Measurements from ENCODE around the gene NTM. TPM values are rescaled to one million over a fixed set of nuclear protein-coding genes. Genes with fewer than 3 reads are reported as not detected.

NTM gene
- total RNA-seq, 2 donors from 2014 or later, result not detected

GRCh38 chr11:131546218-131546895 lies 175.9 kb downstream of the NTM start:
- ATAC-seq, result no peak

GRCh38 chr11:131549099-131549498 lies 178.7 kb downstream of the NTM start:
- H3K27ac Mint-ChIP-seq, result no peak overlapping the region
- no peaks in the 10 kb centered on the region for H3K9me3 ChIP-seq (ENCODE audit: control insufficient read depth, low read length, poor library complexity, severe bottlenecking)
- no peak for ATAC-seq
- H3K36me3 Mint-ChIP-seq (ENCODE audit: low read depth), result no peaks in the 10 kb centered on the region
- peaks cover 5% of the 10 kb centered on the region for H3K27me3 Mint-ChIP-seq
- H3K4me3 Mint-ChIP-seq, result no peak overlapping the region
- no peaks in the 10 kb centered on the region for H3K4me1 Mint-ChIP-seq
- no peak for DNase-seq

More at GRCh38 chr11:131546218-131546895, 175.9 kb downstream of the NTM start:
- DNase-seq, result no peak
- no peaks in the 10 kb centered on the region for H3K9me3 ChIP-seq (ENCODE audit: control insufficient read depth, low read length, poor library complexity, severe bottlenecking)
- Mint-ChIP-seq H3K36me3 (ENCODE audit: low read depth) (no peaks in the 10 kb centered on the region), H3K4me1 (no peaks in the 10 kb centered on the region), H3K27me3 (peaks cover 5% of the 10 kb centered on the region), H3K27ac (no peak overlapping the region), H3K4me3 (no peak overlapping the region)

- no peak overlapping the region for H3K4me3 Mint-ChIP-seq
- DNase-seq (no peak), ATAC-seq (no peak)
- H3K36me3 Mint-ChIP-seq (ENCODE audit: low read depth), result no peaks in the 10 kb centered on the region
- no peak overlapping the region for H3K27ac Mint-ChIP-seq
- H3K27me3 Mint-ChIP-seq, result peaks cover 5% of the 10 kb centered on the region
- H3K9me3 ChIP-seq (ENCODE audit: control insufficient read depth, low read length, poor library complexity, severe bottlenecking), result no peaks in the 10 kb centered on the region
- H3K4me1 Mint-ChIP-seq, result no peaks in the 10 kb centered on the region
Observed at GRCh38 chr11:131549770-131550169, 179.4 kb downstream of the NTM start.

GRCh38 chr11:131560287-131560686 lies 189.9 kb downstream of the NTM start:
- ATAC-seq (no peak), DNase-seq (no peak)
- H3K36me3 Mint-ChIP-seq (ENCODE audit: low read depth), result no peaks in the 10 kb centered on the region
- H3K27me3 Mint-ChIP-seq, result no peaks in the 10 kb centered on the region
- H3K27ac Mint-ChIP-seq, result no peak overlapping the region
- no peaks in the 10 kb centered on the region for H3K4me1 Mint-ChIP-seq
- H3K4me3 Mint-ChIP-seq, result no peak overlapping the region
- H3K9me3 ChIP-seq (ENCODE audit: control insufficient read depth, low read length, poor library complexity, severe bottlenecking), result no peaks in the 10 kb centered on the region

DNA sequence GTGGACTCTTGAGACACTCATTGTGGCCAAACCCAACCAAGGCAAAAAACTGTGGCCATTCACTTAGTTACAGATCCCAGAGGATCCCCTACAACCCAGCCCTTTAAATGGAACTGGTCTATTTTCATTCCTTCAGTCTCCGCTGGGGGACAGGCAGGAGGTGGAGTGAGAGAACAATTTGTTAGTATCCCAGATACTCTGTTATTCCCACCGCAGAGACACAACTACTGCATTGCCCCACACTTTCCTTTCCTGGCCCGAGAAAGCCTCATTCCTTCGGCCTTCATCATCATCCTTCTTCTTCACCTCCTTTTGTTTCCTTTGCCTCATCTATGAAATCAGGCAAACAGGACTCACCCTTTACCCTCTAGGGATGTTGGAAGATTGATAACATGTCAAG lies 191.1 kb downstream of the NTM start:
- Mint-ChIP-seq H3K4me3 (no peak overlapping the region), H3K27me3 (no peaks in the 10 kb centered on the region), H3K4me1 (no peaks in the 10 kb centered on the region), H3K27ac (no peak overlapping the region), H3K36me3 (ENCODE audit: low read depth) (no peaks in the 10 kb centered on the region)
- ATAC-seq (no peak), DNase-seq (no peak)
- H3K9me3 ChIP-seq (ENCODE audit: control insufficient read depth, low read length, poor library complexity, severe bottlenecking), result no peaks in the 10 kb centered on the region

DNA sequence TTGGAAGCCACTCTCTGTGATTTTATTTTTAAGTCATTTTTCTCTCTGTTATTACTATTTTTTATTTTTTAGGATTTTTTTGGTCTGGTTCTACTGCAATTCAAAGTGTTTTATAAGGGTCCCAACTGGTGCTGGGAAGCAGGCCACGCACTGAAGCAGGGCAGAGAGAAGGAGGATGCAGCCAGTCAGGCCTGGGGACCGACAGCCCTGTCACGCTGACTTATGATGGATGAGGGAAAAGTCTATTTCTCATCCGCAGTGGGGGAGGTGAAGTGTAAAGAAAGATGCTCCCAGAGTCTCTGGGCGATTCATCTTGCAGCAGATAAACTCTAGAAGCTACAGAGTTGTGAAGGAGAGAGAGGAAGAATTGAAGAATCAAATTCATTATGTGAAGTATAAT lies 191.6 kb downstream of the NTM start:
- no peaks in the 10 kb centered on the region for H3K4me1 Mint-ChIP-seq
- ATAC-seq (no peak), DNase-seq (no peak)
- no peak overlapping the region for H3K4me3 Mint-ChIP-seq
- no peaks in the 10 kb centered on the region for H3K36me3 Mint-ChIP-seq (ENCODE audit: low read depth)
- no peaks in the 10 kb centered on the region for H3K9me3 ChIP-seq (ENCODE audit: control insufficient read depth, low read length, poor library complexity, severe bottlenecking)
- no peaks in the 10 kb centered on the region for H3K27me3 Mint-ChIP-seq
- H3K27ac Mint-ChIP-seq, result no peak overlapping the region

GRCh38 chr11:131568318-131568717 lies 197.9 kb downstream of the NTM start:
- no peaks in the 10 kb centered on the region for H3K27me3 Mint-ChIP-seq
- no peak overlapping the region for H3K27ac Mint-ChIP-seq
- H3K4me1 Mint-ChIP-seq, result no peaks in the 10 kb centered on the region
- no peak for DNase-seq
- no peaks in the 10 kb centered on the region for H3K9me3 ChIP-seq (ENCODE audit: control insufficient read depth, low read length, poor library complexity, severe bottlenecking)
- H3K36me3 Mint-ChIP-seq (ENCODE audit: low read depth), result no peaks in the 10 kb centered on the region
- ATAC-seq, result no peak
- no peak overlapping the region for H3K4me3 Mint-ChIP-seq

DNA sequence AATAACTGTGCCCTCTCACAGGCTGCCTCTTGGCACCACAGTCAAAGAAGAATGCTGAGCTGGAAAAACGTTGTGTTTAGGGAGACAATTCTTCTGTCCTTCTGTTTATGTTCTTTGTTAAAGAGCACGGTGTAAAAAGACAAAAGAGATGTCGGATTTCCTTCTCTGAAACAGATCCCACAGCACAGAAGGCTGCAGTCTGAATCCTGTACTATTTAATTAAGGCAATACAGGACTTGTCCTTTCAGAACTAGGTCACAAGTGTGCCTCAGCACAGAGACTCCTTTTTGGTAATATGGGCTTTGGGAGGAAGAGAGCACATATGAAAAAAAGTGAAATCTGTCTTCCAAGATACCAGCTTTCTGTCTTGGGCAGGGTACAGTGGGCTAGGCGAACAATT lies 201.2 kb downstream of the NTM start:
- no peaks in the 10 kb centered on the region for H3K4me1 Mint-ChIP-seq
- no peaks in the 10 kb centered on the region for H3K36me3 Mint-ChIP-seq (ENCODE audit: low read depth)
- ATAC-seq, result no peak

GRCh38 chr11:131572423-131572822 lies 202.0 kb downstream of the NTM start:
- H3K27me3 Mint-ChIP-seq, result no peaks in the 10 kb centered on the region
- no peak overlapping the region for H3K27ac Mint-ChIP-seq
- no peaks in the 10 kb centered on the region for H3K9me3 ChIP-seq (ENCODE audit: control insufficient read depth, low read length, poor library complexity, severe bottlenecking)
- no peaks in the 10 kb centered on the region for H3K4me1 Mint-ChIP-seq
- no peaks in the 10 kb centered on the region for H3K36me3 Mint-ChIP-seq (ENCODE audit: low read depth)
- DNase-seq, result no peak
- no peak overlapping the region for H3K4me3 Mint-ChIP-seq
- no peak for ATAC-seq

More for the DNA sequence above, 201.2 kb downstream of the NTM start:
- no peak for DNase-seq
- Mint-ChIP-seq H3K4me3 (no peak overlapping the region), H3K27me3 (no peaks in the 10 kb centered on the region), H3K27ac (no peak overlapping the region)
- H3K9me3 ChIP-seq (ENCODE audit: control insufficient read depth, low read length, poor library complexity, severe bottlenecking), result no peaks in the 10 kb centered on the region

DNA sequence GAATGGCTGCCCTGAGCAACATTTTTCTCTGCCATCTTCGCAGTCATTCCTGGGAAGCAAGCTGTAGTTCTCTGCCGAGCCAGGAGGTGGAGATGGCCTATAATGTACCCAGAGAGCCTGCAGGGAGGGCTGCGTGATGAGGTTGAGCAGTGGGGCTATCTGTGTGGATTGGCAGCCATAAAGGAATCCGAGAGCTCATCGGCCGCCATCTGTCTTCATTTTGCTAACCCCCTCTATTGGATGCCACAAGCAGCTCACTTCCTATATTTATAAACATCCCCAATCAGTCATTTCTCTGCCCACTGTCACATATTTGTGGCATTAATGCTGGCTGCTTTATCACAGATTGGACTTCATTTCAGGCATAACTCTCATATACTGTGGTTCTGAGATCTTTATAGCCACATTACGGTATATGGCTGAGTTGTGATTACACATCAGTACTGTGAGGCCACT lies 209.5 kb downstream of the NTM start:
- no peak overlapping the region for H3K27ac Mint-ChIP-seq
- no peaks in the 10 kb centered on the region for H3K36me3 Mint-ChIP-seq (ENCODE audit: low read depth)
- H3K27me3 Mint-ChIP-seq, result peaks cover 8% of the 10 kb centered on the region
- H3K4me3 Mint-ChIP-seq, result no peak overlapping the region
- ATAC-seq, result no peak
- no peaks in the 10 kb centered on the region for H3K4me1 Mint-ChIP-seq
- no peaks in the 10 kb centered on the region for H3K9me3 ChIP-seq (ENCODE audit: control insufficient read depth, low read length, poor library complexity, severe bottlenecking)
- no peak for DNase-seq

- no peaks in the 10 kb centered on the region for H3K4me1 Mint-ChIP-seq
- H3K4me3 Mint-ChIP-seq, result no peak overlapping the region
- no peaks in the 10 kb centered on the region for H3K9me3 ChIP-seq (ENCODE audit: control insufficient read depth, low read length, poor library complexity, severe bottlenecking)
- ATAC-seq (no peak), DNase-seq (no peak)
- H3K36me3 Mint-ChIP-seq (ENCODE audit: low read depth), result no peaks in the 10 kb centered on the region
- H3K27me3 Mint-ChIP-seq, result peaks cover 8% of the 10 kb centered on the region
- no peak overlapping the region for H3K27ac Mint-ChIP-seq
Observed at GRCh38 chr11:131580476-131580875, 210.1 kb downstream of the NTM start.

GRCh38 chr11:131581046-131581445 lies 210.6 kb downstream of the NTM start:
- no peak overlapping the region for H3K4me3 Mint-ChIP-seq

GRCh38 chr11:131582021-131582525 lies 211.7 kb downstream of the NTM start:
- Mint-ChIP-seq H3K27me3 (peaks cover 8% of the 10 kb centered on the region), H3K27ac (no peak overlapping the region), H3K36me3 (ENCODE audit: low read depth) (no peaks in the 10 kb centered on the region), H3K4me1 (no peaks in the 10 kb centered on the region), H3K4me3 (no peak overlapping the region)
- no peak for DNase-seq
- no peak for ATAC-seq
- no peaks in the 10 kb centered on the region for H3K9me3 ChIP-seq (ENCODE audit: control insufficient read depth, low read length, poor library complexity, severe bottlenecking)

More at GRCh38 chr11:131581046-131581445, 210.6 kb downstream of the NTM start:
- Mint-ChIP-seq H3K27ac (no peak overlapping the region), H3K27me3 (peaks cover 8% of the 10 kb centered on the region), H3K4me1 (no peaks in the 10 kb centered on the region), H3K36me3 (ENCODE audit: low read depth) (no peaks in the 10 kb centered on the region)
- H3K9me3 ChIP-seq (ENCODE audit: control insufficient read depth, low read length, poor library complexity, severe bottlenecking), result no peaks in the 10 kb centered on the region
- ATAC-seq (no peak), DNase-seq (no peak)

- no peaks in the 10 kb centered on the region for H3K36me3 Mint-ChIP-seq (ENCODE audit: low read depth)
- no peak overlapping the region for H3K4me3 Mint-ChIP-seq
- DNase-seq, result no peak
- peaks cover 8% of the 10 kb centered on the region for H3K27me3 Mint-ChIP-seq
- no peak overlapping the region for H3K27ac Mint-ChIP-seq
- ATAC-seq, result no peak
- no peaks in the 10 kb centered on the region for H3K4me1 Mint-ChIP-seq
- no peaks in the 10 kb centered on the region for H3K9me3 ChIP-seq (ENCODE audit: control insufficient read depth, low read length, poor library complexity, severe bottlenecking)
Observed at GRCh38 chr11:131583421-131583820, 213.0 kb downstream of the NTM start.

All from T-helper 17 cell (primary cell).